HG03135 (cell line): ENCODE measurements around the gene SLC2A4RG.
"Not testable (repeated sequence)": the region's sequence is repeated elsewhere in the genome, so short reads cannot be mapped to it uniquely, and the experiment has no call there.

Source experiments
- ATAC-seq: cut with Tn5 transposase; IDR thresholded peaks from one replicate; pipeline ENCODE4 v1.9.1; 2021; ENCODE audit warnings: mild to moderate bottlenecking, moderate library complexity; ENCODE audit not compliant: unreplicated experiment

The SLC2A4RG gene

DNA sequence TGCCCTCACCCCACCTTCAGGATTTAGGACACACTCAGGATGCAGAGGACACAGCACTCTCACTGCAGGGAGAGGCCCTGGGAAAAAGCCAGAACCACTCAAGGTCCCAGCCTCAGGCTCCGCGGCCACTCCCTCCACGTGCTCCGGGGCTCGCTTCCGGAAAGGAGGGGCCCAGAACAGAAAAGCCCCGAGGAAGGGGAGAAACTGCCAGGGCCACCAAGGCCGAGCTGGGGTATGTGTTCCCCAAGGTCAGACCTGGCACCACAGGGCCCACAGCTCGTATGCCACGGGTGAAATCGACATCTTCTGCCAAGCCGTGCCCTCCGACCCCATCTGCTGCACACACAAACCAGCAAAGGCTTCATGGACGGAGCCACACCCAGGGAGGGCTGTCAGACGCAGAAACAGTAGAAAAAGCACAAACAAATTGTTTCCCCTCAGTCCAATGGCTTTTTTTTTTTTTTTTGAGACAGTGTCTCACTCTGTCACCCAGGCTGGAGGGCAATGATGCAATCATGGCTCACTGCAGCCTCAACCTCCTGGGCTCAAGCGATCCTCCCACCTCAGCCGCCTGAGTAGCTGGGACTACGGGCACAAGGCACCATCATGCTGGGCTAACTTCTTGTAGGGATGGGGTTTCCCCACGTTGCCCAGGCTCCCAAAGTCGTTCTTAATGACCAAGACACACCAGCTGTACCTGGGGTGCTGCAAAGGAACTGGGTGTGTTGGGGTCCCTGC is 33.4 kb downstream of the SLC2A4RG start:
- ATAC-seq: no peak

DNA sequence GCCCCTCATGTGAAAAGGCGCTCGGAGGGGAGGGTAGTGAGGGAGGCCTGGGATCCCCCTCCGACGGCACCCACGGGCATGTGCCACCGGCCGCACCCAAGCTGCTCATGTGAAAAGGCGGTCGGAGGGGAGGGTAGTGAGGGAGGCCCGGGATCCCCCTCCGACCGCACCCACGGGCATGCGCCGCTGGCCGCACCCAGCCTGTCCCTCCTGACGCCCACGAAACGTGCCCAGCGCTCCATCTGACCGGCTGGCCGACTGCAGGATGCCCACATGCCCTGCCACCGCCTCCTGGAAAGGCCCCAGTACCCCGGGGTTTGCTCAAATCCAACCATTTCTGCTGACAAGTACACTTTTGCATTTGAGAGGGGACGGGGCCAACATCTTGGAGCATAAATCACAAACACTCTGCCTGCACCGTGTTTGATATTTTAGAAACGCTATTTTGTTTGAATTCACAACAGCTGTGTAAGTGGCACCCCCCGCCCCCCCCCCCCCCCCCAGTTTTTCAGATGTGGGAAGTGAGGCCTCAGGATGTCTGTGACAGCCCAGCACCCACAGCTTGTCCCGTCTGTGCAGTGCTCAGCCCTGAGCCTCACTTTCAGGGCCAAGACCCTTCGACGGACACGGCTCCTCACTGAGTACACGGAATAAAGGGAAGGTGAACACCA is 34.1 kb downstream of the SLC2A4RG start:
- no peak for ATAC-seq

GRCh38 chr20:63774306-63774705 is 34.7 kb downstream of the SLC2A4RG start:
- no peak for ATAC-seq

GRCh38 chr20:63775096-63775978 is 35.8 kb downstream of the SLC2A4RG start:
- no peak for ATAC-seq

- ATAC-seq: not testable (repeated sequence)
These were observed 37.3 kb downstream of the SLC2A4RG start for GRCh38 chr20:63776875-63777274.

- no peak for ATAC-seq
These were observed 38.0 kb downstream of the SLC2A4RG start for GRCh38 chr20:63777614-63778013.

DNA sequence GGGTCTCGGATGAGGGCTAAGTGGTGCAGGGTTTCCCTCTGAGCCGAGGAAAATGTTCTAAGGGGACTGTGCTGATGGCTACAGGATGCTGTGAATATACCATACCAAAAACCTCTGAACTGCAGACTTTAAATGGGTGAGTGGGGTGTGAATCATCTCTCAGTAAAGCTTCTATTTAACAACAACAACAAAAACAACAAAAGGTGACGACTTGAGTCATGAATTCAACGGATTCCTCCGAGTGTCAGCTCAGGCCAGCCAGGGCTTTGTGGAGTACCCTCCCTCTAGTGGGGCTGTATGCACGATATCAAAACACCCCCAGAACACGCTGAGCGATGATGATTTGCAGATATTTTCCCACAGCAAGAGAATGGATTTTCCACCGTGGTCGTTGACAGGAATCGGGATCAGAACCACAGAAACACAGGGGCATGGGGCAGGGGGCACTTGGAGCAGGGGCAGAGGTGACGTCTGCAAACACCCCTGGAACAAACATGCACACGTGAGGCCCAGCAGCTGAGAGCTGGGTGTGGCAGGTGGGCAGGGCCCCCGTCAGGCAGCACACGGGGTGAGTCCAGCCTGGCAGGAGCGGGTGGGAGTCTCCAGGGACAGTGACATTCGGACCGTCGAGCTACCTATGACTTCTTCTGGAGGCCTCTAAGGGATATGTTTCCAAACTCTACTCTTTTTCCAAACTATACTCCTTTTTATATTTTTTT is 38.6 kb downstream of the SLC2A4RG start:
- no peak for ATAC-seq

- no peak for ATAC-seq
These were observed 39.3 kb downstream of the SLC2A4RG start for GRCh38 chr20:63778857-63779256.

GRCh38 chr20:63781181-63781580 is 41.6 kb downstream of the SLC2A4RG start:
- ATAC-seq: no peak

- ATAC-seq: no peak
These were observed 42.5 kb downstream of the SLC2A4RG start for GRCh38 chr20:63782051-63782471.

DNA sequence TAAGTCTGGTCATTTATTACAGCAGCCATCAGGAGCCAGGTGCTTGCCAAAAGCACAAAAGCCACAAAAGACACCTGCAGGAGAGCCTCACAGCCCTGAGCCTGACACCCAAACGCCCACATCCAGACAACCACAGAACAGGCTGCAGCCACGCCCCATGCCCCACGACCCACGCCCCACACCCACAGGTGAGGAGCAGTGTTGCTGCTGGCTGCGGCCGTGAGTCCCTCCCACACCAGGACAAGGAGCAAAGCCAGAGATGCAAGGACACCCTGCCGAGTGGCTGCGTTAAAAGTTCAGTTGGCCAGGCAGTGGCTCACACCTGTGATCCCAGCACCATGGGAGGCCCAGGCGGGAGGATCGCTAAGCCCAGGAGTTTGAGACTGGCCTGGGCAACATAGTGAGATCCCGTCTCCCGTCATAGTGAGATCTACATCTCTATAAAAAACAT is 43.0 kb downstream of the SLC2A4RG start:
- ATAC-seq: no peak

DNA sequence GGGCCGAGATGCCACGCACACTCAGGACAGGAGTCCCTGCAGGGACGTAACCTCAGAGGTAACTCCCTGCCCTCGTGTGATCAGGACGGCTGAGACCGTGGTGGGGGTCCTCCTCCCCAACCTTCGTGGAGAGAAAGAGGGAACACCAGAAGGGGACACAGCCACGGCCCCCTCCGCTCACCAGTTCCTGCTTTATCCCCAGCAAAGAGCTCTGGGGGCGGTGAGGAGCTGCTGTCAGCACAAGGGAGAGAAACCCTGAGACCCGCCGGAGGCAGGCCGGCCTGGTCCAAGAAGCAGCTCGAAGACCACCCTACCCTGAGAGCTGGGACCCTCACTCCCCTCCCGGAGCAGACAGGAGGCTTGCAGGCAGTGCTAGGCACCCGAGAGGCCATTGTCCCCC is 44.4 kb downstream of the SLC2A4RG start:
- no peak for ATAC-seq

DNA sequence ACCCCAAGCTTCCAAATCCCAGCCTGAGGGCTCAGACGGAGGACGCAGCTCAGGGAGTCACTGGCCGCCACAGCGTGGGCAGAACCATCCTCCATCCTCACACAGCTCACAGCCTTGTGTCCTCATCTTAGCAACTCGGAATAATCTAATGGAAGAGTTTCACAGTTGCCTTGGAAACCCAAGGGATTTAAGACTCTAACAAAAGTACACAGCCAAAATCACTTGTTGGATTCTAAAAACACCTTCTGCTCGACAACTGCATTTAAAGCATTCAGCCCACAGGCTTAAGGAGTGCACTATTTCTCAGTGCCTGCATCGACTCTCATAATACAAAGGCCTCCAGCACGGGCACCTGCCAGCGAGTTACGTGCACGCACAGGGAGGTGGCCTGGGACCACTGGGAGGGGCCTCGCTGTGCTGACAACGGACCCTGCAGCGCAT is 46.1 kb downstream of the SLC2A4RG start:
- ATAC-seq: no peak

GRCh38 chr20:63787302-63787701 is 47.7 kb downstream of the SLC2A4RG start:
- no peak for ATAC-seq

GRCh38 chr20:63787749-63788148 is 48.2 kb downstream of the SLC2A4RG start:
- ATAC-seq: no peak

- no peak for ATAC-seq
These were observed 50.4 kb downstream of the SLC2A4RG start for GRCh38 chr20:63789836-63790571.

GRCh38 chr20:63790572-63791168 is 51.1 kb downstream of the SLC2A4RG start:
- no peak for ATAC-seq

DNA sequence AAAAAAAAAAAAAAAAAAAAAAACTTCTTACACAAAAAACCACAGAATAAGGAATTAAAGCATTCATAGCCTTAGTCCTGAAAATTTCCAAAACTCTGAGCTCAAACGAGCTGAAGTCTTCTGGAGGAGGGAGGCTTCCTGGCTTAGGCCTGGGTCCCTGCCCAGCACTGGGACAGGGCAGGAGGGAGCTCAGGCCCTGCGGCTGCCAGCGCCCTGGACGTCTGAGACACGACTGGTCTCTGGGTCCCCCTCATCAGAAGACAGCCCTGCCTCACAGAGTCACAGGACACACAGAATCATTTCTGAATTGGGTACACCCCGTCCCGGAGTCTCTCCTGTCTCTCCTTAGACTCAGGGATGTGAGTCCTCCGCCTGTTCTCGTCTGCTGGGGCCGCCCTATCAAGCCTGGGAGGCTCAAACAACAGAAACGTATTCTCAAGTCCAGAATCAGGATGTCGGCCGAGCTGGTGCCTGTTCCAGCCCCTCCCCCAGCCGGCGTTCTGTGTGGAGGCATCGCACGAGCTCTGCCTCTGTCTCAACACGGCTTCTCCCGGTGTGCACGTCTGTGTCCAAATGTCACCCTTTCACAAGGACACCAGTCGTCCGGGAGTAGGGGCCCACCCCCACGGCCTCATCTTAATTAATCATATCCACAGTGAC is 52.1 kb downstream of the SLC2A4RG start:
- no peak for ATAC-seq

DNA sequence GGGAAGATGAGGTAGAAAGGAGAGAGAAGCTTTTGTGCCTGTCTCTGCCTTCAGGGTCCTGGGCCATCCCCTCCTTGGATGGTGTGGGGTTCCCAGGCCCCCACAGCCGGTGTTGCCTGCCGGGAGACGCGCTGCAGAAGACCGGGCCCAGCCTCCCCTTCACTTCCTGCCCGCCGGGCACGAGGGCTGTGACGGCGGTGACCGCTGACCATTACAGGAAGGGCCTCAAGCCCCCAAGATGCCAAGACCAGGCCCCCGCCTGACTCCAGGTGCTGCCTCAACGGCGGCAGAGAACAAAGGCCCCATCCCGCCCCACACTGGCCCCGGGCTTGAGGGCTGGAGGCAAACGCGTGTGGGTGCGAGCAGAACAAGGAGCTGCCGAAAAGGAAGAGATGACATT is 53.3 kb downstream of the SLC2A4RG start:
- ATAC-seq: no peak
